Neuronal stem cell (in vitro differentiated cells): ENCODE results near the gene RPS28.

Experiments
- DNase-seq: peaks from one replicate; pipeline ENCODE4 v3.0.0-alpha.2; 2013; ENCODE audit warnings: low spot score
- H2AFZ ChIP-seq: one replicate; pipeline ENCODE4 v1.6.1; 2013; ENCODE audit warnings: mild to moderate bottlenecking, low read length, inconsistent platforms
- H2AK5ac ChIP-seq: 2 replicates; pipeline ENCODE4 v1.6.1; 2013; ENCODE audit warnings: low read depth, mild to moderate bottlenecking, inconsistent platforms, low read length, moderate library complexity, mixed read lengths
- H2BK120ac ChIP-seq: 2 replicates; pipeline ENCODE4 v1.6.1; 2013; ENCODE audit warnings: low read depth, mild to moderate bottlenecking, inconsistent platforms, low read length, moderate library complexity, mixed read lengths
- H2BK12ac ChIP-seq: one replicate; pipeline ENCODE4 v1.6.1; 2013; ENCODE audit warnings: low read length, inconsistent platforms
- H2BK15ac ChIP-seq: 2 replicates; pipeline ENCODE4 v1.6.1; 2013; ENCODE audit warnings: mild to moderate bottlenecking, low read length, inconsistent platforms, mixed read lengths
- H2BK5ac ChIP-seq: one replicate; pipeline ENCODE4 v1.6.1; 2013; ENCODE audit warnings: inconsistent platforms, mild to moderate bottlenecking, low read length, moderate library complexity
- H3K14ac ChIP-seq: one replicate; pipeline ENCODE4 v1.6.1; 2013; ENCODE audit warnings: low read length, inconsistent platforms
- H3K18ac ChIP-seq: 2 replicates; pipeline ENCODE4 v1.6.1; 2013; ENCODE audit warnings: low read length, inconsistent platforms
- H3K23ac ChIP-seq: 2 replicates; pipeline ENCODE4 v1.6.1; 2013; ENCODE audit warnings: low read depth, mild to moderate bottlenecking, mixed read lengths, low read length, inconsistent platforms; ENCODE audit not compliant: poor library complexity
- H3K27ac ChIP-seq: replicated peaks from 3 replicates; pipeline ENCODE4 v1.5.1; 2013; ENCODE audit warnings: low read length, inconsistent platforms
- H3K27me3 ChIP-seq, 3 experiments: 2 replicates each; pipeline ENCODE4 v1.6.1; 2013; ENCODE audit warnings: low read length in 3 of 3, mild to moderate bottlenecking in 2 of 3, inconsistent platforms in 1 of 3, low read depth in 1 of 3, mixed read lengths in 1 of 3, moderate library complexity in 1 of 3; ENCODE audit not compliant: control insufficient read depth in 3 of 3, insufficient read depth in 3 of 3
- H3K36me3 ChIP-seq, 2 donors: replicated peaks in 1 of 2; 2 replicates each; pipeline ENCODE4 v1.6.1; 2013; ENCODE audit warnings: low read length in 2 of 2; ENCODE audit not compliant: control insufficient read depth in 2 of 2, insufficient read depth in 2 of 2
- H3K4ac ChIP-seq: 2 replicates; pipeline ENCODE4 v1.6.1; 2013; ENCODE audit warnings: inconsistent platforms, mild to moderate bottlenecking, low read length, moderate library complexity
- H3K4me1 ChIP-seq, 2 donors: 1 replicate in 1 of 2; 2 replicates in 1 of 2; pipeline ENCODE4 v1.6.1; 2013; ENCODE audit warnings: low read length in 2 of 2, low read depth in 1 of 2; ENCODE audit not compliant: control insufficient read depth in 2 of 2, insufficient read depth in 1 of 2
- H3K4me2 ChIP-seq: one replicate; pipeline ENCODE4 v1.6.1; 2013; ENCODE audit warnings: mild to moderate bottlenecking, low read length, inconsistent platforms; ENCODE audit not compliant: insufficient read depth, poor library complexity, severe bottlenecking
- H3K4me3 ChIP-seq, 2 donors: 2 replicates each; pipeline ENCODE4 v1.5.1; 2013; ENCODE audit warnings: low read length in 2 of 2, mild to moderate bottlenecking in 2 of 2, inconsistent platforms in 1 of 2, moderate library complexity in 1 of 2
- H3K79me1 ChIP-seq: one replicate; pipeline ENCODE4 v1.6.1; 2013; ENCODE audit warnings: low read depth, mild to moderate bottlenecking, inconsistent platforms, low read length, moderate library complexity
- H3K9ac ChIP-seq: one replicate; pipeline ENCODE4 v1.6.1; 2013; ENCODE audit warnings: mild to moderate bottlenecking, low read depth, low read length, inconsistent platforms; ENCODE audit not compliant: poor library complexity
- H3K9me3 ChIP-seq, 2 donors: replicated peaks in 1 of 2; 2 replicates each; pipeline versions ENCODE3 to v1.6.1; 2013; ENCODE audit warnings: low read length in 2 of 2, mild to moderate bottlenecking in 2 of 2, inconsistent platforms in 1 of 2, low read depth in 1 of 2, mixed read lengths in 1 of 2, moderate library complexity in 1 of 2; ENCODE audit not compliant: control insufficient read depth in 2 of 2, insufficient read depth in 1 of 2
- H4K8ac ChIP-seq: one replicate; pipeline ENCODE4 v1.6.1; 2013; ENCODE audit warnings: low read depth, mild to moderate bottlenecking, inconsistent platforms, low read length, moderate library complexity
- H4K91ac ChIP-seq: one replicate; pipeline ENCODE4 v1.6.1; 2013; ENCODE audit warnings: low read length, low read depth, mild to moderate bottlenecking, inconsistent platforms; ENCODE audit not compliant: poor library complexity
- WGBS, 2 donors: extraction: QIAGEN DNeasy Blood & Tissue Kit; methylation state at CpG; one replicate each; pipeline ENCODE4 v1.1.7; 2013; ENCODE audit warnings: missing lambda C conversion rate in 2 of 2, mixed read lengths in 1 of 2; ENCODE audit not compliant: insufficient read length in 2 of 2, insufficient replicate concordance in 1 of 2; ENCODE audit errors: extremely low coverage in 2 of 2; 5-methylcytosine and 5-hydroxymethylcytosine counted together

RPS28 gene

DNA sequence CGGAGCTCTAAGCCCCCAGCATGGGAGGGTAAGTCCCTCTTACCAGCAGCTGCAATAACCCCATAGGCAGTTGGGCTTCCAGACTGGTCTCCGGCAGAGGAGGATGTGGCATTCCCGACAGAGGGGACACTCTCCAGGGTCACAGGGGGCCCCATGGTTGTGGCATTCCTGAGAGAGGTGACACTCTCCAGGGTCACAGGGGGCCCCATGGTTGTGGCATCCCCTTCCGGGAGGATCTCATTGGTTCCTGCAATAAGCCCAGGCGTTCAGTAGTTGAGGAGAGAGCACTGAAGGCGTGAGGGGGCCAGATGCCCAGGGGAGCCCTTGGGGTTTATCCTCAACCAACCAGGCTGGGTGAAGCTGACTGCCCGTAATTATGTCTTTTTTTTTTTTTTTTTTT lies 18.6 kb upstream of the RPS28 start:
- H3K27ac ChIP-seq, result no peak overlapping the region
- H2BK5ac ChIP-seq, result no peak overlapping the region
- no peak overlapping the region for H2BK12ac ChIP-seq
- no peak overlapping the region for H4K8ac ChIP-seq
- no peak overlapping the region for H2AK5ac ChIP-seq
- H3K14ac ChIP-seq, result no peak overlapping the region
- no peak overlapping the region for H3K9ac ChIP-seq
- H3K36me3 ChIP-seq, result peaks cover 4 to 20% of the 10 kb centered on the region in 2 donors
- no peak overlapping the region for H3K18ac ChIP-seq
- no peak overlapping the region for H3K4me3 ChIP-seq
- no peak for DNase-seq
- no peak overlapping the region for H3K4ac ChIP-seq
- H3K23ac ChIP-seq, result no peak overlapping the region
- H3K79me1 ChIP-seq, result peaks cover 6% of the 10 kb centered on the region
- H2AFZ ChIP-seq, result no peak overlapping the region
- peaks cover 6 to 9% of the 10 kb centered on the region in 2 donors for H3K4me1 ChIP-seq
- no peak overlapping the region for H3K4me2 ChIP-seq
- no peak overlapping the region for H2BK15ac ChIP-seq
- no peaks in the 10 kb centered on the region for H3K27me3 ChIP-seq
- no CpG with 5 or more reads among the region's 7 CpGs for WGBS, 2 donors
- no peak overlapping the region for H4K91ac ChIP-seq
- H2BK120ac ChIP-seq, result no peak overlapping the region
- H3K9me3 ChIP-seq, result peaks cover 0 to 1% of the 10 kb centered on the region in 2 donors

DNA sequence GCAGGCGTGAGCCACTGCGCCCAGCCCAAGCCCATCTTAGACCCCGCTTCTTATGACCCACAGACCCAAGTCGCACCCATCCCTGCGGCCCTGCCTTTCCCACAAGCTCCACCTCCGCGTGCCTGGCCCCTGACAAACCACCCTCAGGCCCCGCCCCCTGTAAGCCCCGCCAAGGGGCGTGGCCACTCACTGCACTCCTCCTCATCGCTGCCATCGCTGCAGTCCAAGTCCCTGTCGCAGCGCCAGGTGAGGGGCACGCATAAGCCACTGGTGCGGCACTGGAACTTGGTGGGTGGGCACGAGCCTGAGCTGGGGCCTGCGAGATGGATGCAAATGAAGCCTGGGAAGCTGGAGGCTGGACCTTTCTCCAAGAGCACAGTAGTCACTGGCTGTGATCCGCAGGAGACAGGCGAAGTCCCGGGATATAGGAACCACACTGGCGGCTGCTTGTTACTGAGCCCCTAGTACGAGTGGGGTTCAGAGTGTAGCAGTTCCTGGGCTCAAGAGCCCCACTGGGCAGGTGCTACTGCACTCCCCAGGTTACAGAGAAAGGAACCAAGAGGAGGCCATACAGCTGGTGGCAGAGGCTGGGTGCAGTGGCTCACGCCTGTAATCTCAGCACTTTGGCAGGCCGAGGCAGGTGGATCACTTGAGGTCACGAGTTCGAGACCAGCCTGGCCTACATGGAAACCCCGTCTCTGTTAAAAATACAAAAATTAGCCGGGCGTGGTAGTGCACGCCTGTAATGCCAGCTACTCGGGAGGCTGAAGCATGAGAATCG lies 16.3 kb upstream of the RPS28 start:
- no peak overlapping the region for H3K18ac ChIP-seq
- H2BK12ac ChIP-seq, result no peak overlapping the region
- H3K36me3 ChIP-seq, result peaks cover 10 to 28% of the 10 kb centered on the region in 2 donors
- no peak overlapping the region for H3K27ac ChIP-seq
- H3K4ac ChIP-seq, result no peak overlapping the region
- peaks cover 11% of the 10 kb centered on the region for H3K79me1 ChIP-seq
- no peak overlapping the region for H3K14ac ChIP-seq
- H3K4me2 ChIP-seq, result no peak overlapping the region
- no peak overlapping the region for H3K4me3 ChIP-seq
- H3K23ac ChIP-seq, result peak overlapping the region; percentile 75
- no peaks in the 10 kb centered on the region for H3K27me3 ChIP-seq
- DNase-seq, result peak; percentile 21
- no peak overlapping the region for H2AFZ ChIP-seq
- H2BK15ac ChIP-seq, result no peak overlapping the region
- no peak overlapping the region for H4K8ac ChIP-seq
- H3K9ac ChIP-seq, result no peak overlapping the region
- WGBS, 2 donors, result no CpG with 5 or more reads among the region's 33 CpGs
- peaks cover 11 to 14% of the 10 kb centered on the region in 2 donors for H3K4me1 ChIP-seq
- H2AK5ac ChIP-seq, result no peak overlapping the region
- no peak overlapping the region for H2BK120ac ChIP-seq
- H2BK5ac ChIP-seq, result no peak overlapping the region
- peaks cover 0 to 1% of the 10 kb centered on the region in 2 donors for H3K9me3 ChIP-seq
- H4K91ac ChIP-seq, result no peak overlapping the region

DNA sequence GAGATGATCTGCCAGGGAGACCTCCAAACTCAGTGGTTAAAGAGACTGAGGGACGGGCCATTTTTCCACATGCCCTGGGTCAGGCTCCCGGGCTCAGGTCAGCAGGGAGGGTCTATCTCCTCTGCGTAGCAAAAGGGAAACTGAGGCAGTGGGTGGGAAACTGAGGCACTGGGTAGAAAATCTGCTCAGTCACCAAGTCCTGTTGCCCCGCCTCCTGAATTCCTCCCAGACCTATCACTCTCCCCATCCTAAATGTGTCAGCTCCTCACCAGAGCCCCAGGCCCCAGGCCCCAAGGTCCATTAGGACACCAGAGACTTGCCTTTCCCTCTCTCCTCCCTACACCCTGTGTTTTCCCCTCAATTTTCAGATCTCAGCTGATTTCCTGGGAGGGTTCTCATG lies 15.5 kb upstream of the RPS28 start:
- no peak overlapping the region for H3K14ac ChIP-seq
- H4K8ac ChIP-seq, result no peak overlapping the region
- H2BK15ac ChIP-seq, result no peak overlapping the region
- no peak overlapping the region for H3K27ac ChIP-seq
- H2BK5ac ChIP-seq, result no peak overlapping the region
- H3K9me3 ChIP-seq, result peaks cover 0 to 1% of the 10 kb centered on the region in 2 donors
- H2BK12ac ChIP-seq, result no peak overlapping the region
- no peak overlapping the region for H3K9ac ChIP-seq
- no peak for DNase-seq
- no peak overlapping the region for H3K18ac ChIP-seq
- H3K4me2 ChIP-seq, result no peak overlapping the region
- H3K23ac ChIP-seq, result no peak overlapping the region
- H3K4me3 ChIP-seq, result peak overlapping the region in 1 of 2 donors; percentile 35
- WGBS, 2 donors, result no CpG with 5 or more reads among the region's 4 CpGs
- no peak overlapping the region for H4K91ac ChIP-seq
- H3K4me1 ChIP-seq, result peaks cover 11 to 14% of the 10 kb centered on the region in 2 donors
- H3K27me3 ChIP-seq, result no peaks in the 10 kb centered on the region
- H3K36me3 ChIP-seq, result peaks cover 12 to 34% of the 10 kb centered on the region in 2 donors
- no peak overlapping the region for H2AFZ ChIP-seq
- H3K79me1 ChIP-seq, result peaks cover 11% of the 10 kb centered on the region
- H2BK120ac ChIP-seq, result no peak overlapping the region
- no peak overlapping the region for H3K4ac ChIP-seq
- H2AK5ac ChIP-seq, result no peak overlapping the region

DNA sequence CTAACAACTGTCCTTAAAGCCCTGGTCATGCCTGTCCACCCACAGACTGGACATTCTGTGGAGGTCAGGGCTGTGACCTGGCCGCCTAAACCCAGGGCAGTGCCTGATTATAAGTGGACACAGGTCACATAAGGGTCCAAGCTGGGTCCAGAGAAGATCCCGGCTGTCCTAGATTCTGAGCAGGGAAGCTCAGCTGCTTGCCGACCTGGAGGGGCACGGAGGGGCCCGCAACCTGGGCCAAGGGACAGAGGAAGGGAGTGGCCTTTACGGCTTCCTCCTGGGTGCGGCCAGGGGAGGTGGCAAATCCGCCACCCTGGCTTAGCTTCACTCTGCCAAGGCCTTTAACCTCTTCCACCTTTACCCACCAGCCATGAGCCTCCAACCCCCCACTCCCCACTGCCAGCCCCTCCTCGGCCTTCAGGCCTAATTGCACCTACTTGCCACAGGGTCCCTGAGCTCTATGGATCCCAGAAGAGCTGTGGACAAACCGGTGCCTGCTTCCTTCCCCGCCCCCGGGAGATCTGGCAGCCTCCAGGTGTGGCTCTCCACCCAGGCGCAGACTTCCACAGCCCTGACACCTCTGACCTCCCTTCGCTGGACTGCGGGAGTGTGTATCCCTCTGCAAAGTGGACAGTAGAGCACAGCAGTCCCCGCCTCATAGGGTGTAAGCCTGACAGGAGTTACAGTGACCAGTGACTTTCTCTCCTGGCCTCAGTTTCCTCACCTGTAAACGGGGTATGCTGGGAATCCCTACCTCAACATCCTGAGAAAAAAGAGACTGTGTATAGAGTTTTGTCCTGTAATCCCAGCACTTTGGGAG lies 14.9 kb upstream of the RPS28 start:
- Histone ChIP-seq H2AFZ (no peak overlapping the region), H3K4ac (no peak overlapping the region), H2BK12ac (no peak overlapping the region), H2BK5ac (no peak overlapping the region), H3K4me3 (no peak overlapping the region), H3K18ac (no peak overlapping the region), H3K4me2 (no peak overlapping the region), H3K14ac (no peak overlapping the region), H4K8ac (no peak overlapping the region), H3K4me1 (peaks cover 11 to 14% of the 10 kb centered on the region in 2 donors), H2AK5ac (peak overlapping the region; percentile 20), H2BK15ac (no peak overlapping the region), H3K36me3 (peaks cover 17 to 41% of the 10 kb centered on the region in 2 donors), H3K27me3 (no peaks in the 10 kb centered on the region), H4K91ac (no peak overlapping the region), H2BK120ac (no peak overlapping the region), H3K27ac (no peak overlapping the region), H3K23ac (no peak overlapping the region), H3K9ac (no peak overlapping the region), H3K79me1 (peaks cover 11% of the 10 kb centered on the region), H3K9me3 (peaks cover 0 to 1% of the 10 kb centered on the region in 2 donors)
- no peak for DNase-seq
- no CpG with 5 or more reads among the region's 17 CpGs for WGBS, 2 donors
